ENCODE results near the gene MIAT. TPM values are rescaled to one million over a fixed set of nuclear protein-coding genes. Genes with fewer than 3 reads are reported as not detected.

Gene MIAT
- total RNA-seq = 1.00 and 1.1 TPM in 2 replicates
- 0.51 and 1.9 TPM in 2 replicates for polyA plus RNA-seq

- Histone ChIP-seq H3K27me3 (peaks cover 69% of the 10 kb centered on the region), H3K79me2 (no peaks in the 10 kb centered on the region), H2AFZ (peak within 1 kb of the TSS; percentile 8), H3K4me2 (peak within 1 kb of the TSS; percentile 86), H3K4me3 (peak within 1 kb of the TSS; percentile 18), H3K9me2 (replicated peaks; ENCODE audit: insufficient read depth) (no peaks in the 10 kb centered on the region), H4K20me1 (ENCODE audit: insufficient read depth, poor library complexity, severe bottlenecking) (no peaks in the 10 kb centered on the region), H3K4me1 (ENCODE audit: insufficient read depth) (peaks cover 14% of the 10 kb centered on the region), H3K27ac (no peak within 1 kb of the TSS), H3K9me3 (ENCODE audit: low read depth) (no peaks in the 10 kb centered on the region), H3K36me3 (replicated peaks; ENCODE audit: insufficient read depth, low read depth) (no peaks in the 10 kb centered on the region)
- TF ChIP-seq EZH2 (IDR thresholded peaks at IDR 0.05; ENCODE audit: borderline replicate concordance) (peak; percentile 92), EZH2phosphoT487 (IDR thresholded peaks at IDR 0.05; ENCODE audit: low read depth, severe bottlenecking, unreplicated experiment) (peak; percentile 74), CTCF (IDR thresholded peaks at IDR 0.05; ENCODE audit: poor library complexity) (no peak)
- peak; percentile 33 for DNase-seq (ENCODE audit: low spot score)
- WGBS (ENCODE audit: low lambda C conversion rate, missing lambda C conversion rate) = 5% methylated on average over 41 of the region's 62 CpGs
These were observed at the start of gene MIAT for GRCh38 chr22:26656891-26657851. Gene MIAT, plus strand, starts transcription at chr22:26657588.

GRCh38 chr22:26608129-26608528 is 49.3 kb upstream of the MIAT start:
- no peak overlapping the region for H3K4me3 ChIP-seq
- no peak overlapping the region for H3K27ac ChIP-seq
- no peak for TF ChIP-seq CTCF (IDR thresholded peaks at IDR 0.05; ENCODE audit: poor library complexity)
- TF ChIP-seq EZH2 (IDR thresholded peaks at IDR 0.05; ENCODE audit: borderline replicate concordance) = no peak
- TF ChIP-seq EZH2phosphoT487 (IDR thresholded peaks at IDR 0.05; ENCODE audit: low read depth, severe bottlenecking, unreplicated experiment) = no peak
- H2AFZ ChIP-seq = no peak overlapping the region
- H4K20me1 ChIP-seq (ENCODE audit: insufficient read depth, poor library complexity, severe bottlenecking) = no peaks in the 10 kb centered on the region
- H3K36me3 ChIP-seq (replicated peaks; ENCODE audit: insufficient read depth, low read depth) = no peaks in the 10 kb centered on the region
- 34% methylated on average over 2 of the region's 2 CpGs for WGBS (ENCODE audit: low lambda C conversion rate, missing lambda C conversion rate)
- H3K79me2 ChIP-seq = no peaks in the 10 kb centered on the region
- H3K4me2 ChIP-seq = no peak overlapping the region
- peaks cover 17% of the 10 kb centered on the region for H3K27me3 ChIP-seq
- H3K4me1 ChIP-seq (ENCODE audit: insufficient read depth) = no peaks in the 10 kb centered on the region
- no peaks in the 10 kb centered on the region for H3K9me2 ChIP-seq (replicated peaks; ENCODE audit: insufficient read depth)
- no peak for DNase-seq (ENCODE audit: low spot score)
- H3K9me3 ChIP-seq (ENCODE audit: low read depth) = no peaks in the 10 kb centered on the region

DNA sequence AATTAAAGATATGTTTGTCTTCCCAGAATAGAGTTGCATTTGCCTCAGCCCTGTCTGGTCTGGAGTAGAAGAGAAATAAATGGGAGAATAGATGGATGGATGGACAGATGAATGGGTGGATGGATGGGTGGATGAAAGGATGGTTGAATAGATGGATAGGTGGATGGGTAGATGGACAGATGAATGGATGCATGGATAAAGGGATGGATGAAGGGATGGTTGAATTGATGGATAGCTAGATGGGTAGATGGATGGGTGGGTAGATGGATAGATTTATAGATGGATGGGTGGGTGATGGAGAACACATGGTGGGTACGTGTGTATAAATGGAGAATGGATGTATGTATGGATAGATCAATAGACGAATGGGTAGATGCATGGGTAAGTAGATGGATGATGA is 48.1 kb upstream of the MIAT start:
- peaks cover 24% of the 10 kb centered on the region for H3K27me3 ChIP-seq
- no peak for TF ChIP-seq CTCF (IDR thresholded peaks at IDR 0.05; ENCODE audit: poor library complexity)
- no peak for TF ChIP-seq EZH2phosphoT487 (IDR thresholded peaks at IDR 0.05; ENCODE audit: low read depth, severe bottlenecking, unreplicated experiment)
- no peak for TF ChIP-seq EZH2 (IDR thresholded peaks at IDR 0.05; ENCODE audit: borderline replicate concordance)
- no peak overlapping the region for H3K27ac ChIP-seq
- H3K4me3 ChIP-seq = no peak overlapping the region
- no peak overlapping the region for H2AFZ ChIP-seq
- no peaks in the 10 kb centered on the region for H3K36me3 ChIP-seq (replicated peaks; ENCODE audit: insufficient read depth, low read depth)
- H3K9me3 ChIP-seq (ENCODE audit: low read depth) = no peaks in the 10 kb centered on the region
- H3K79me2 ChIP-seq = no peaks in the 10 kb centered on the region
- WGBS (ENCODE audit: low lambda C conversion rate, missing lambda C conversion rate) = 96% methylated on average over 2 of the region's 2 CpGs
- H3K9me2 ChIP-seq (replicated peaks; ENCODE audit: insufficient read depth) = no peaks in the 10 kb centered on the region
- H3K4me2 ChIP-seq = no peak overlapping the region
- DNase-seq (ENCODE audit: low spot score) = no peak
- H3K4me1 ChIP-seq (ENCODE audit: insufficient read depth) = no peaks in the 10 kb centered on the region
- H4K20me1 ChIP-seq (ENCODE audit: insufficient read depth, poor library complexity, severe bottlenecking) = no peaks in the 10 kb centered on the region
